PC-9 (cell line): ENCODE measurements around the gene PPP6C. TPM values are rescaled to one million over a fixed set of nuclear protein-coding genes. Genes with fewer than 3 reads are reported as not detected.
"Not testable (repeated sequence)": the region's sequence is repeated elsewhere in the genome, so short reads cannot be mapped to it uniquely, and the experiment has no call there.

Experiments used
- BruUV-seq: library from RNA; stranded (reverse); fragments of 400-500 nt; replicated peaks from 2 replicates; lab custom pipeline; 2021; lab: Mats Ljungman, UMichigan
- CTCF ChIA-PET: fragments of 300-600 bp; sonication (Branson Sonifier 250); formaldehyde crosslinking; loops from one replicate; lab custom pipeline; 2022; ENCODE audit warnings: antibody characterized with exemption; lab: Charles Lee
- POLR2A ChIA-PET: fragments of 300-600 bp; sonication (Branson Sonifier 250); formaldehyde crosslinking; loops from one replicate; lab custom pipeline; 2022; ENCODE audit warnings: antibody characterized with exemption; ENCODE audit not compliant: unreplicated experiment; lab: Charles Lee
- DNase-seq, 2 experiments: peaks; one replicate each; pipeline versions ENCODE4 v3.0.0 to v3.0.0-alpha.2; 2015 to 2022; ENCODE audit warnings: mixed read lengths in 1 of 2
- H2AFZ ChIP-seq: fragments of 200-600 bp; sonication (generic); 2 replicates; pipeline ENCODE4 v1.8.1; 2017; ENCODE audit warnings: antibody characterized with exemption
- H3F3A ChIP-seq: fragments of 200-600 bp; sonication (generic); 2 replicates; pipeline ENCODE4 v1.8.1; 2017; ENCODE audit warnings: antibody characterized with exemption, mild to moderate bottlenecking, low read depth; ENCODE audit not compliant: insufficient read depth
- H3K27ac ChIP-seq: fragments of 200-600 bp; sonication (generic); 2 replicates; pipeline ENCODE4 v1.6.1; 2016; ENCODE audit warnings: mixed run types
- H3K27me3 ChIP-seq: fragments of 200-600 bp; sonication (generic); 2 replicates; pipeline ENCODE4 v1.6.1; 2016; ENCODE audit warnings: low read depth, mixed run types; ENCODE audit not compliant: insufficient read depth
- H3K36me3 ChIP-seq: fragments of 200-600 bp; sonication (generic); 2 replicates; pipeline ENCODE4 v1.6.1; 2016; ENCODE audit warnings: low read depth, mixed run types
- H3K4me1 ChIP-seq: fragments of 200-600 bp; sonication (generic); replicated peaks from 2 replicates; pipeline ENCODE4 v1.6.1; 2016; ENCODE audit warnings: mixed run types; ENCODE audit not compliant: insufficient read depth
- H3K4me2 ChIP-seq: fragments of 200-600 bp; sonication (generic); 2 replicates; pipeline ENCODE4 v1.6.1; 2017; ENCODE audit warnings: mixed run types
- H3K4me3 ChIP-seq: fragments of 200-600 bp; sonication (generic); 2 replicates; pipeline ENCODE4 v1.6.1; 2016; ENCODE audit warnings: mixed run types
- H3K79me2 ChIP-seq: fragments of 200-600 bp; sonication (generic); 2 replicates; pipeline ENCODE4 v1.6.1; 2017; ENCODE audit warnings: low read depth, mixed run types
- H3K9me2 ChIP-seq: fragments of 200-600 bp; sonication (generic); 2 replicates; pipeline ENCODE4 v1.8.1; 2017; ENCODE audit warnings: mild to moderate bottlenecking; ENCODE audit not compliant: insufficient read depth
- H3K9me3 ChIP-seq: fragments of 200-600 bp; sonication (generic); 2 replicates; pipeline ENCODE4 v1.8.1; 2016; ENCODE audit warnings: low read depth; ENCODE audit not compliant: insufficient read depth
- H4K20me1 ChIP-seq: fragments of 200-600 bp; sonication (generic); 2 replicates; pipeline ENCODE4 v1.8.1; 2017; ENCODE audit not compliant: insufficient read depth
- EZH2 ChIP-seq: fragments of 200-600 bp; sonication (generic); IDR thresholded peaks from 2 replicates; pipeline ENCODE4 v1.8.0; 2017; ENCODE audit warnings: antibody characterized with exemption, low read depth
- intact Hi-C: fragments of 100-400 bp; cut with micrococcal nuclease; formaldehyde crosslinking; loops from one replicate; pipeline ENCODE4 v1.10.0; 2022; ENCODE audit not compliant: unreplicated experiment
- total RNA-seq: library from RNA; stranded (reverse); gene quantifications from 2 replicates; pipeline ENCODE4 v1.2.3, GENCODE V29; 2021
- TF ChIP-seq, protein P1 (sequence below): fragments of 200-600 bp; sonication (generic); conservative IDR thresholded peaks from 2 replicates; pipeline ENCODE4 v1.6.1; 2017; ENCODE audit warnings: mixed run types, antibody characterized with exemption, mild to moderate bottlenecking, moderate library complexity

Gene PPP6C
- total RNA-seq, 1 experiment from 2014 or later, result 49.6 TPM

DNA sequence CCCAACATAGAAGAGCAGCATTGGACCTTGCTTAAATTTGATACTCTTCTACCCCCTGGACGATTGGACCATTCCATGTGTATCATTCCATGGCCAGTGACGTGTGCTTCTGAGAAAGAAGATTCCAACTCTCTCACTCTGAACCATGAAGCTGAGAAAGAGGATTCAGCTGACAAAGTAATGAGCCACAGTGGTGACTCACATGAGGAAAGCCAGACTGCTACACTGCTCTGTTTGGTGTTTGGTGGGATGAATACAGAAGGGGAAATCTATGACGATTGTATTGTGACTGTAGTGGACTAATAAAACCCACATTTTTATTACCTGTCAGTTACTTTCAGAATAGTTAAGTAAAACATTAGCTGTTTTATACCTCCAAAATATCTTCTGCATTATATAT lies 44.1 kb upstream of the PPP6C start:
- H3F3A ChIP-seq, result peaks cover 62% of the 10 kb centered on the region
- H3K9me2 ChIP-seq, result no peaks in the 10 kb centered on the region
- H3K4me3 ChIP-seq, result no peak overlapping the region
- no peak overlapping the region for H2AFZ ChIP-seq
- DNase-seq, result peak in 1 of 2 experiments; percentile 67
- peaks cover 27% of the 10 kb centered on the region for H3K4me1 ChIP-seq
- H3K27me3 ChIP-seq, result no peaks in the 10 kb centered on the region
- TF ChIP-seq, protein P1, sequence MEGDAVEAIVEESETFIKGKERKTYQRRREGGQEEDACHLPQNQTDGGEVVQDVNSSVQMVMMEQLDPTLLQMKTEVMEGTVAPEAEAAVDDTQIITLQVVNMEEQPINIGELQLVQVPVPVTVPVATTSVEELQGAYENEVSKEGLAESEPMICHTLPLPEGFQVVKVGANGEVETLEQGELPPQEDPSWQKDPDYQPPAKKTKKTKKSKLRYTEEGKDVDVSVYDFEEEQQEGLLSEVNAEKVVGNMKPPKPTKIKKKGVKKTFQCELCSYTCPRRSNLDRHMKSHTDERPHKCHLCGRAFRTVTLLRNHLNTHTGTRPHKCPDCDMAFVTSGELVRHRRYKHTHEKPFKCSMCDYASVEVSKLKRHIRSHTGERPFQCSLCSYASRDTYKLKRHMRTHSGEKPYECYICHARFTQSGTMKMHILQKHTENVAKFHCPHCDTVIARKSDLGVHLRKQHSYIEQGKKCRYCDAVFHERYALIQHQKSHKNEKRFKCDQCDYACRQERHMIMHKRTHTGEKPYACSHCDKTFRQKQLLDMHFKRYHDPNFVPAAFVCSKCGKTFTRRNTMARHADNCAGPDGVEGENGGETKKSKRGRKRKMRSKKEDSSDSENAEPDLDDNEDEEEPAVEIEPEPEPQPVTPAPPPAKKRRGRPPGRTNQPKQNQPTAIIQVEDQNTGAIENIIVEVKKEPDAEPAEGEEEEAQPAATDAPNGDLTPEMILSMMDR, result no peak
- no peak for TF ChIP-seq EZH2
- H3K9me3 ChIP-seq, result no peaks in the 10 kb centered on the region
- H3K27ac ChIP-seq, result peak overlapping the region; percentile 30
- POLR2A ChIA-PET, result interaction anchor here (0.6 kb wide), 1 partner anchor 89 kb away, joined by 16 read pairs; no protein-coding TSS in a partner anchor
- no peak overlapping the region for H3K4me2 ChIP-seq
- H3K79me2 ChIP-seq, result peaks cover 35% of the 10 kb centered on the region
- CTCF ChIA-PET, result no interaction called here
- intact Hi-C loops, result no loop called here
- no TSS peak for BruUV-seq
- H4K20me1 ChIP-seq, result peaks cover 41% of the 10 kb centered on the region
- H3K36me3 ChIP-seq, result peaks cover 34% of the 10 kb centered on the region

DNA sequence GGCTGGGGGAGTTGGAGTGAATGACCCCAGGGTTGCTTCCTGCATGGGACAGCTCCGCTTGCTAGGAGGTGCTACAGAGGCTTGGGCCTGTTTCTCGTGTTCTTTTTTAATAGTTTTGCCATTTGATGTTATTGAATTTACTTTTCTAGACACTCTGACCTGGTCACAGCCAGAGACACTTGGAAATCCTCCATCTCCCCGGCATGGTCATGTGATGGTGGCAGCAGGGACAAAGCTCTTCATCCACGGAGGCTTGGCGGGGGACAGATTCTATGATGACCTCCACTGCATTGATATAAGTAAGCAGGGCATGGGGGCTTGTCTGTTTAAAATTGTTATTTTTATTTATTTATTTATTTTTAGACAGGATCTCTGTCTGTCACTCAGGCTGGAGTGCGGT lies 38.2 kb upstream of the PPP6C start:
- H3K4me3 ChIP-seq, result no peak overlapping the region
- no peak overlapping the region for H2AFZ ChIP-seq
- POLR2A ChIA-PET, result no interaction called here
- CTCF ChIA-PET, result no interaction called here
- H3K36me3 ChIP-seq, result peaks cover 3% of the 10 kb centered on the region; the same call in 1 of the 2 replicates
- no peaks in the 10 kb centered on the region for H4K20me1 ChIP-seq
- no peak overlapping the region for H3K27ac ChIP-seq
- H3K9me2 ChIP-seq, result no peaks in the 10 kb centered on the region
- H3F3A ChIP-seq, result peaks cover 5% of the 10 kb centered on the region; the same call in 1 of the 2 replicates
- BruUV-seq, result no TSS peak
- H3K27me3 ChIP-seq, result no peaks in the 10 kb centered on the region
- no peak for TF ChIP-seq EZH2
- TF ChIP-seq, protein P1, result no peak
- no peak for DNase-seq
- intact Hi-C loops, result no loop called here
- H3K4me1 ChIP-seq, result no peaks in the 10 kb centered on the region
- no peak overlapping the region for H3K4me2 ChIP-seq
- no peaks in the 10 kb centered on the region for H3K9me3 ChIP-seq
- no peaks in the 10 kb centered on the region for H3K79me2 ChIP-seq

DNA sequence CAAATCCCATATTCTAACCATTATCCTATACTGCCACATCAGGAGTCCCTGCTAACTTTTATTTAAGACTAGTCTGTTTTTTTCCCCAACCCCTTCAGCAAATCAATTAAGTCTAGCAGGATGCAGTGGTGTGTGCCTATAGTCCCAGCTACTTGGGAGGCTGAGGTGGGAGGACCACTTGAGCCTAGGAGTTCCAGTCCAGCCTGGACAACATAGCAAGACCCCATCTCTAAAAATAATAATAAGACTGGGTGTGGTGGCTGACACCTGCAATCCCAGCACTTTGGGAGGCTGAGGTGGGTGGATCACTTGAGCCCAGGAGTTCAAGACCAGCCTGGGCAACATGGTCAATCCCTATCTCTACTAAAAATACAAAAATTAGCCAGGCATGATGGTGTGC lies 35.3 kb upstream of the PPP6C start:
- DNase-seq, intact Hi-C loops, H4K20me1 ChIP-seq, H3K27ac ChIP-seq, H2AFZ ChIP-seq, H3K79me2 ChIP-seq, BruUV-seq, H3K4me3 ChIP-seq, H3K36me3 ChIP-seq, H3K9me2 ChIP-seq, H3K27me3 ChIP-seq, H3K4me2 ChIP-seq, H3K9me3 ChIP-seq, H3K4me1 ChIP-seq, H3F3A ChIP-seq: not testable (repeated sequence)
- POLR2A ChIA-PET, result interaction anchor here (0.6 kb wide), 1 partner anchor 482 kb away, joined by 4 read pairs; no protein-coding TSS in a partner anchor
- CTCF ChIA-PET, result interaction anchor here (0.6 kb wide), 1 partner anchor 151 kb away, joined by 3 read pairs; no protein-coding TSS in a partner anchor

DNA sequence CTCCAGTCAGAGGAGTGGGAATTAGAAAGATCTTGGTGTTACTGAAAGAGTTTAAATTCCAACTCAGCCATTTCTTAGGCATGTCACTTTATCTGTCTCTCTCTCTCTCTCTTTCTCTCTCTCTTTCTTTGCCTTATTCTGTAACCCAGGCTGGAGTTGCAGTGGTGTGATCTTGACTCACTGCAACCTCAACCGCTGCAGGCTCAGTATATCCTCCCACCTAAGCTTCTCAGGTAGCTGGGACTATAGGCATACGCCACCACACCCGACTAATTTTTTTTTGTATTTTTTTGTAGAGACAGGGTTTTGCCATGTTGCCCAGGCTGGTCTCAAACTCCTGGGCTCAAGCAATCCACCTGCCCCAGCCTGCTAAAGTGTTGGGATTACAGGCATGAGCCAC lies 29.0 kb upstream of the PPP6C start:
- H3K9me3 ChIP-seq, result no peaks in the 10 kb centered on the region
- ChIA-PET POLR2A (interaction anchor here (0.7 kb wide), 1 partner anchor 10 kb away, joined by 3 read pairs; no protein-coding TSS in a partner anchor), CTCF (interaction anchor here (0.6 kb wide), 1 partner anchor 26 kb away, joined by 4 read pairs; no protein-coding TSS in a partner anchor)
- no peaks in the 10 kb centered on the region for H3K79me2 ChIP-seq
- no peak overlapping the region for H3K27ac ChIP-seq
- intact Hi-C loops, result no loop called here
- no peaks in the 10 kb centered on the region for H3K27me3 ChIP-seq
- no peak for TF ChIP-seq EZH2
- TF ChIP-seq, protein P1, result no peak
- H3F3A ChIP-seq, result no peaks in the 10 kb centered on the region; the same call in 1 of the 2 replicates
- H3K36me3 ChIP-seq, result peaks cover 4% of the 10 kb centered on the region; the same call in 1 of the 2 replicates
- no peak overlapping the region for H2AFZ ChIP-seq
- no peaks in the 10 kb centered on the region for H4K20me1 ChIP-seq
- no TSS peak for BruUV-seq
- H3K4me1 ChIP-seq, result no peaks in the 10 kb centered on the region
- H3K4me3 ChIP-seq, result no peak overlapping the region
- no peak overlapping the region for H3K4me2 ChIP-seq
- no peaks in the 10 kb centered on the region for H3K9me2 ChIP-seq
- no peak for DNase-seq
